AG10803 (cell line): ENCODE measurements around the gene PDE6H.

Source experiments
- DNase-seq: peaks from one replicate; pipeline ENCODE4 v3.0.0; 2010; ENCODE audit warnings: low read depth
- H3K4me3 ChIP-seq: 2 replicates; pipeline ENCODE4 v1.5.1; 2011; ENCODE audit warnings: mild to moderate bottlenecking, low read length, control low read depth
- TF ChIP-seq, protein P1 (sequence below): conservative IDR thresholded peaks from 2 replicates; pipeline ENCODE4 v1.5.1; 2011; ENCODE audit warnings: mild to moderate bottlenecking, low read length, control low read depth, inconsistent platforms

PDE6H gene

DNA sequence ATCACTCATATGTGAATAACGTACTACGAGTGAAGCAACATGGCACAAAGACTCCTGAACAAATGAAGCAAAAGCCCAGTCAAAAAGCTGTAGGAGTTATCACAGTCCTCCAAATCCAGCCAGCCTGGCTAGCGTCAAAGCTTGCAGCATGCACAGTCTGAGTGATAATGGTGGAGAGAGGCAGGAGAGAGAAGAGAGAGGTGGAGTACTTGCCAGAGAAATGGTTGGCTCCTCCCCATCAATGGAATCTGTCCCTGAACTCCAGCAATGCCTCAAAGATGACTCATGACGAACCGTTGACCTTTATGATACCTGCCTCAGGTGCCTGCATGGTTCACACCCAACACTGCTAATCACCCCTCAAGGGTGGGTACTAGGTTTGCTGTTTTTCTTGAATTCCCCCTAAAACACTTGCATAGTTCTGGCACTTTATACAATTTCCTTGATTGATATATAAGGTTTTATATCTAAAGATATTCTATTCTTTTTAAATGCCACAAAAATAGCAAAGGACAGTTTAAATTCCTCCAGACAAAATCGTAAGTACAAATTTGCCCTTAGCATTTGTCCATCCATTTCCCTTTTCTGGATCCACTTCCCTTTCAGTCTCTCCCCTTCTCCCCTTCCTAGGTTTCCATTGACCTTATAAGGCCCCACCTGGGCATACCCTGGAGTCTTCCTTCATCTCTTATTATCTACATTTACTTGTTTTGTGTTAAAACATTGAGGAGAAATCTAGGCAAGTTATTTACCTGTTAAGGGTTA is 21.7 kb upstream of the PDE6H start:
- no peak overlapping the region for H3K4me3 ChIP-seq
- TF ChIP-seq, protein P1, sequence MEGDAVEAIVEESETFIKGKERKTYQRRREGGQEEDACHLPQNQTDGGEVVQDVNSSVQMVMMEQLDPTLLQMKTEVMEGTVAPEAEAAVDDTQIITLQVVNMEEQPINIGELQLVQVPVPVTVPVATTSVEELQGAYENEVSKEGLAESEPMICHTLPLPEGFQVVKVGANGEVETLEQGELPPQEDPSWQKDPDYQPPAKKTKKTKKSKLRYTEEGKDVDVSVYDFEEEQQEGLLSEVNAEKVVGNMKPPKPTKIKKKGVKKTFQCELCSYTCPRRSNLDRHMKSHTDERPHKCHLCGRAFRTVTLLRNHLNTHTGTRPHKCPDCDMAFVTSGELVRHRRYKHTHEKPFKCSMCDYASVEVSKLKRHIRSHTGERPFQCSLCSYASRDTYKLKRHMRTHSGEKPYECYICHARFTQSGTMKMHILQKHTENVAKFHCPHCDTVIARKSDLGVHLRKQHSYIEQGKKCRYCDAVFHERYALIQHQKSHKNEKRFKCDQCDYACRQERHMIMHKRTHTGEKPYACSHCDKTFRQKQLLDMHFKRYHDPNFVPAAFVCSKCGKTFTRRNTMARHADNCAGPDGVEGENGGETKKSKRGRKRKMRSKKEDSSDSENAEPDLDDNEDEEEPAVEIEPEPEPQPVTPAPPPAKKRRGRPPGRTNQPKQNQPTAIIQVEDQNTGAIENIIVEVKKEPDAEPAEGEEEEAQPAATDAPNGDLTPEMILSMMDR: no peak
- no peak for DNase-seq

DNA sequence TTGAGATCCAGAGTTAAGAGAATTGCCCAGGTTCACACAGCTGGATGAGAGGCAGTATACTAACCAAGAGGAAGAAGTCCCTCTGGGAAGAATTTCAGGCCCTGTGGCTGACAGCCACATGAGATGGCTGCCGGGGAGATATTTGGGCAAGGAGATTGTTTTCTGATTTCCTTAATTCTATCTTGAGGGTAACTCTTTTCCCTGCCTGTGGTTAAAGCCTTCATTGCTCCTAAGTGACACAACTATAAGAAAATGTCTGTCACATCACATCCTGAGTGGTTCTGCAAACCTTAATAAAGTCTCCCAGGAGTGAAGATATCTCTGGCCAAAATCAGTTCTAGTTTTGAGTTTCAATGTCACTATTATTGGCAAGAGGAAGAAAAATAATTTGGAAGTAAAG is 21.0 kb upstream of the PDE6H start:
- H3K4me3 ChIP-seq: no peak overlapping the region
- TF ChIP-seq, protein P1: no peak
- peak; percentile 16 for DNase-seq

DNA sequence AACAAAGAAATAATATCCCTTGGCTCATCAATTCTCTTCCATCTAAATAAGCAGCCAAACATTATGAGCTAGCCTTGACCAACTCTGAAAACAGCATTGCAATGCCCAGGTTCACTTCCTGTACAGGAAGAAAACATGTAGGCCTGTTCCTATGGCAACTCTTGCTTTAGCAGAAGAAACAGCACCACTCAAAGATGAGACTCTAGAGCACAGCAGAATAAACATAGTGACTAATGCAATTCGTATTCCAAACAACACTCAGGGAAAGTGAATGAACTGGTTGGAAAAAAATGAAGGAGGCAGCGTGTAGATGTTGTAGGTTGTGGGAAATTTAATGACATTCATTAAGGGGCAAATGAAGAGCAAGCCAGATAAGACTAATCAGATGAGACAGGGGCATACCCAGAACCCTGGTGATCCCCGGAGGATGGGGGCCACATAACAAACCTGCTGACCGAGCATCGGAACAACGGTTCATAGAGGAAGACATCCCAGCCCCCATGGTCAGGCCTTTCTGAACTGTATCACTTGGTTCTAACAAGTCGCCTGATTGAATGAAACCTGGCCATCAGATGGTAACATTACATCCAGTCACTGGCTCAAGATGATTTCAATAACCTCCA is 20.4 kb upstream of the PDE6H start:
- DNase-seq: peak; percentile 93
- TF ChIP-seq, protein P1: no peak
- no peak overlapping the region for H3K4me3 ChIP-seq

DNA sequence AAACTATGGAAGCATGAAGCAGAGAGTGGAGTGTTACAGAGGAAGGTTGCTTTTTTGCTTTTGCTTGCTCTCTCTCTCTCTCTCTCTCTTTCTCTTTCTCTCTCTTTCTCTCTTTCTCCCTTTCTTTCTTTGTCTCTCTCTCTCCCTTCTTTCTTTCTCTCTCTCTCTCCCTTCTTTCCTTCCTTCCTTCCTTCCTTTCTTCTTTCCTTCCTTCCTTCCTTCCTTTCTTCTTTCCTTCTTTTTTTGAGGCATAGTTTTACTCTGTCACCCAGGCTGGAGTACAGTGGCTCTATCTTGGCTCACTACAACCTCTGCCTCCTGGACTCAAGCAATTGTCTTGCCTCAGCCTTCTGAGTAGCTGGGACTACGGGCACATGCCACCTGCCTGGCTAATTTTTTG is 19.1 kb upstream of the PDE6H start:
- H3K4me3 ChIP-seq: no peak overlapping the region
- DNase-seq: no peak
- TF ChIP-seq, protein P1: no peak

DNA sequence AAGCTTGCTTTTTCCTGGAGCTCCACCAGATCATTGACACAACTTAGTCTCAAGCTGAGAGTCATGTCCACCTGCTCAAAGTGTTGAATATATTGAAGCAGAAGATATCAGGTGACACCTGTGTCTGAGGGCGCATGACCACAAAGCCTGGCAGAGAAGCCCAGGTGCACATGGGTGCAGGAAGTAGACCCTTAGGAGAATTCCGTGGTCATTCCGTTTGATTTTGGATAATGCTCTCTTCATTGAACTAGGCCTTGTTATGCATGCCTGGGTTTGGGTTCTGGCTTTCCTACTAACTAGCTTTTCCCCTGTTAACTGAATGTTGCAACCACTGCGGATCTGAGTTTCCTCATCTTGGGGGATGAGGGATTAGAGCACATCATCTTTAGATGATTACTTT is 18.6 kb upstream of the PDE6H start:
- TF ChIP-seq, protein P1: no peak
- no peak overlapping the region for H3K4me3 ChIP-seq
- no peak for DNase-seq

DNA sequence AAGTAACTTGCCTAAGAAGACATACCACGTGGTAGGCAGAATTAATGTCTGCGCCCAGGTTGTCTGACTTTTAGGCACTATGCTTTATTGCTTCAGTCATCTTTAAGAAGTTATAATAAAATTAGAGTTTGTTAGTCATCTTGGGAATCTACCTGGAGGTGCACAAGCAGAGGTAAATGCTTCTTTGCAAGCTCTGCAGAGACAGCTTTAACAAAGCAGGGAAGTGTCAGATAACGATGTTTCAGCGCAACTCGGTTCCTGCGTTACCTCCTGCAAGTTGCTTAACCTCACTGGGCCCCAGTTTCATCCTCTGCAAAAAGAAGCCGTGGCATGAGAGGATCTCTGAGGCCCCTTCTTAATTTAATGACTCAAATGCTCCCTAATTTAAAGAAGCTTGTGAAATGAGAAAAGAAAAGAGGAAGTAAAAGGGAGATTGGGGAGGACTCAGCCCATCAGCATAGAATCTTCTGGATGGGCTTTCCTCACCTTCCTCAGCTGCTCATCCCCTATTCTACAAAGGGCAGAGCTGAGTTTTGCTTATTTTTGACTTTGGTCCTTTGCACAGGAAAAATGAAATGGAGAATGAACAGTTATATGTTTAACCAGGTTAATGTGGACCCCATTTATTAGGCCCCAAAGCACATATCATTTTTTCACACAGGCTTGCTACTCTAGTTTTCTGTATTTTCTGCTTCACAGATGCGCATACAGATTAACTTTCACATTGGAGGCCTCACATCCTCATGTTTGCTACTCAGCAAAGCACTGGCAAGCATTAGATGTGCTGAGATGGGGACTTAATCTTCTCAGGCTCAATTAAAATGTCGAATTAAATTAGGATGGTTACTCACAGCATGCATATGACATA is 16.6 kb upstream of the PDE6H start:
- DNase-seq: no peak
- H3K4me3 ChIP-seq: no peak overlapping the region
- TF ChIP-seq, protein P1: no peak
